GM12891 (cell line): Measurements from ENCODE around the gene LSM7.
A peak's percentile ranks its signal among the peaks of the same experiment; 100 is the strongest.

Experiments used
- DNase-seq: peaks from one replicate; pipeline ENCODE4 v3.0.0; 2011; ENCODE audit warnings: low spot score; ENCODE audit not compliant: insufficient read length
- FAIRE-seq: peaks from 2 replicates; lab custom pipeline; 2011; peaks lifted over from hg19 to GRCh38; lab: Jason Lieb, UNC
- PAX5 ChIP-seq: IDR thresholded peaks from 2 replicates; pipeline ENCODE4 v1.6.1; 2011; ENCODE audit warnings: low read length, moderate library complexity, mild to moderate bottlenecking; ENCODE audit not compliant: insufficient read depth, severe bottlenecking
- POLR2A ChIP-seq: IDR thresholded peaks from 2 replicates; pipeline ENCODE4 v1.6.1; 2011; ENCODE audit warnings: low read depth, low read length, control low read depth
- POLR2AphosphoS5 ChIP-seq: IDR thresholded peaks from 2 replicates; pipeline ENCODE4 v1.6.1; 2011; ENCODE audit warnings: low read depth, low read length, control low read depth
- POU2F2 ChIP-seq: IDR thresholded peaks from 2 replicates; pipeline ENCODE4 v1.6.1; 2011; ENCODE audit warnings: low read depth, mild to moderate bottlenecking, control low read depth, low read length, moderate library complexity
- SPI1 ChIP-seq: IDR thresholded peaks from 2 replicates; pipeline ENCODE4 v1.6.1; 2011; ENCODE audit warnings: low read depth, low read length, control low read depth
- TAF1 ChIP-seq: IDR thresholded peaks from 2 replicates; pipeline ENCODE4 v1.6.1; 2011; ENCODE audit warnings: low read depth, low read length, control low read depth

LSM7 gene

DNA sequence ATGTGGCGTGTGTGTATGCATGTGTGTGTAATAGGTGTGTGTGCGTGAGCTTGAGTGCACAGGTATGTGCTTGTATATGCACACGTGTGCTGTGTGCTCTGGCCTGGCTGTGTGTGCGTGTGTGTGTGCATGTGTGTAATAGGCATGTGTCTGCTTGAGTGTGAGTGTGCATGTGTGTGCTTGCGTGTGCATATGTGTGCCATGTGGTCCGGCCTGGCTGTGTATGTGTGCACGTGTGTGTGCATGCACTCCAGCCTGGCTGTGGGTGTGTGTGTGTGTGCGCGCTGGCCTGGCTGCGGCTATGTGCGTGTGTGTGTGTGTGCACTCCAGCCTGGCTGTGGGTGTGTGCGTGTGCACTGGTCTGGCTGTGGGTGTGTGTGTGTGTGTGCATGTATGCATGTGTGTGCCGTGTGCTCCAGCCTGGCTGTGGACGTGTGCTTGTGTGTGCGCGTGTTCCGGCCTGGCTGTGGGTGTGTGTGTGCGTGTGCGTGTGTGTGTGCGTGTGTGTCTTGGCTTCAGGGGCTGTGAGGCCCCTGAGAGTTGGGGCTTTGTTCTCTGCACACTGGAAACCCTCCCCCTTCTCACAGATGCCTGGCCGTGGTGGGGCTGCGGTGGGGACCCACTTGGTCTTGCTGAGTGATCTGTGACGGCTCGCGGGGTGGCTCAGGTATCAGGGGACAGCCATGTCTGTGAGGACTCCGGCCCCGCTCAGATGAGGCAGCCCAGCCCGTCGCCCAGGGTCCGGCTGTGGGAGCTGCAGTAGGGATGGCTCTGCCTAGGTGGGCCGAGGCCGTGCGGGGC is 8.3 kb upstream of the LSM7 start:
- no peak for TF ChIP-seq PAX5
- TF ChIP-seq POLR2AphosphoS5, result no peak
- no peak for TF ChIP-seq SPI1
- TF ChIP-seq TAF1, result no peak
- no peak for TF ChIP-seq POLR2A
- no peak for TF ChIP-seq POU2F2
- FAIRE-seq (peak; percentile 50), DNase-seq (no peak)

DNA sequence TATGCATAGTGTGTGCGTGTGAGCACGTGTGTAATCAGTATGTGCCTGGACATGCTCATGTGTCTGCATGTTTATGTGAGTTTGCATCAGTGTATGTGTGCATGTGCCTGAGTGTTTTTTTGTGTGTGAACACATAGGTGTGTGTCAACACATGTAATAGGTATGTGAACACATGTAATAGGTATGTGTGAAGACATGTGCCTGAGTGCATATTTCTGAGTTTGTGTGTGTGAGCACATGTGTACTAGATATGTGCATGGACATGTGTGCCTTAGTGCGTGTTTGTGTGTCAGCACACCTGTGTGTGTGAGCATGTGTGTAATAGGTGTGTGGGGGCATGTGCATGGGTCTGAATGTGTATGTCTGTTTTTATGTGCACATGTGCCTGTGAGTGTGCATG is 7.5 kb upstream of the LSM7 start:
- FAIRE-seq (peak; percentile 91), DNase-seq (no peak)
- no peak for TF ChIP-seq POU2F2
- no peak for TF ChIP-seq TAF1
- TF ChIP-seq POLR2AphosphoS5, result no peak
- no peak for TF ChIP-seq SPI1
- TF ChIP-seq POLR2A, result no peak
- no peak for TF ChIP-seq PAX5

DNA sequence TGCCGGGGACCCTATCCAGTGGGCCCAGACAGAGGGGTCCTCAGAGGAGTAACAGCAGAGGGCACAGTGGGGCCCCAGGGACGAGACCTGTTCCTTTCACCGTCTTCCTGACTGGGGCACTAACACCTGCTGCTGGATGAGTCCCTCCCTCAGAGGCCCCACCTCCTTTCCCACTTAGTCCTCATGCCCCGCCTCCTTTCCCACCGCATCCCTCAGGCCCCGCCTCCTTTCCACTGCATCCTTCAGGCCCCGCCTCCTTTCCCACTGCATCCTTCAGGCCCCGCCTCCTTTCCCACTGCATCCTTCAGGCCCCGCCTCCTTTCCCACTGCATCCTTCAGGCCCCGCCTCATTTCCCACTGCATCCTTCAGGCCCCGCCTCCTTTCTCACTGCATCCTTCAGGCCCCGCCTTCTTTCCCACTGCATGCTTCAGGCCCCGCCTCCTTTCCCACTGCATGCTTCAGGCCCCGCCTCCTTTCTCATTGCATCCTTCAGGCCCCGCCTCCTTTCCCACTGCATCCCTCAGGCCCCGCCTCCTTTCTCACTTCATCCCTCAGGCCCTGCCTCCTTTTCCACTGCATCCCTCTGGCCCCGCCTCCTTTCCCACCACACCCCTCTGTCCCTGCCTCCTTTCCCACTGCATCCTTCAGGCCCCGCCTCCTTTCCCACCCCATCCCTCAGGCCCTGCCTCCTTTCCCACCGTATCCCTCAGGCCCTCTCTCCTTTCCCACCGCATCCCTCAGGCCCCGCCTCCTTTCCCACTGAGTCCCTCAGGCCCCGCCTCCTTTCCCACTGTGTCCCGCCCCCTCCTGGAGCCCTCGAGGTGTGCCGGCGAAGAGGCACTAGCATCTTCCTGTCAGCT is 6.8 kb upstream of the LSM7 start:
- TF ChIP-seq PAX5, result no peak
- TF ChIP-seq TAF1, result no peak
- no peak for TF ChIP-seq SPI1
- no peak for TF ChIP-seq POLR2AphosphoS5
- TF ChIP-seq POU2F2, result no peak
- no peak for TF ChIP-seq POLR2A
- no peak for DNase-seq
- FAIRE-seq, result no peak

DNA sequence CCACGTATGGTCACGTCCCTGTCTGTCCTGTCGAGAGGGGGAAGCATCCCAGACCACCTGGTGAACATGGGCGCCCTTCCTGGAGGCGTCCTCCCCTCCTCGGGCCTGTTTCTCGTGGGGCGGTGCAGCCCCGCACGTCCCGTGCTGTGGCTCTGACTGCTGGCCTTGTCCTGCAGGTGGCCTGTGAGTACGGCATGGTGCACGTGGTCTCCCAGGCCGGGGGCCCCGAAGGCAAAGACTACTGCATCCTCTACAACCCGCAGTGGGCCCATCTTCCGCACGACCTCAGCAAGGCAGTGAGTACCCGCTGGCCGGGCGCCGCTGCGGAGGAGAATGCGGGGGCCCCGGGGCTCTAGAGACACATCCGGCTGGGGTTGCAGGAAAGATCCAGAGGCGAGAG is 6.0 kb upstream of the LSM7 start:
- TF ChIP-seq POU2F2 (no peak), POLR2A (no peak), SPI1 (no peak), TAF1 (no peak), PAX5 (no peak), POLR2AphosphoS5 (no peak)
- no peak for FAIRE-seq

DNA sequence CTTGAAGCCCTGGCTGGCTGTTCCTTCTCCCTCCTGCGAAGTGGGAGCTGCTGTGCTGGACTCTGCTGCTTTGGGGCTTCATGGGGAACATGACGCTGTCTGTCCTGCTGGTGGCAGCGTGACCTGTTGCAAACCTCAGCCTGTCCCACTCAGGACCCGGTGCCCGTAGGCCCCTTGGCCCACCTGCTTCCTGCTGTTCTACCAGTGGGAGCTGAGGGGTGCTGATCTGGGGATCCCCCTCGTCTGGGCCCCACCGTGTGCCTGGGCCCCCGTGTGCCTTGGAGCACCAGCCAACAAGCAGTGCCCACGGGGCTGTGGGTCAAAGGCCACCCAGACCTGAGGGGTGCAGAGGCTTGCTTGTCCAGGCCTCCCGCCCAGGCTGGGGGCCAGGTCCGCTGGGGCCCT is 5.4 kb upstream of the LSM7 start:
- TF ChIP-seq SPI1 (no peak), TAF1 (no peak), PAX5 (no peak), POU2F2 (no peak), POLR2AphosphoS5 (no peak), POLR2A (no peak)
- FAIRE-seq (peak; percentile 28), DNase-seq (no peak)

More for the DNA sequence above, 6.0 kb upstream of the LSM7 start:
- DNase-seq, result no peak

DNA sequence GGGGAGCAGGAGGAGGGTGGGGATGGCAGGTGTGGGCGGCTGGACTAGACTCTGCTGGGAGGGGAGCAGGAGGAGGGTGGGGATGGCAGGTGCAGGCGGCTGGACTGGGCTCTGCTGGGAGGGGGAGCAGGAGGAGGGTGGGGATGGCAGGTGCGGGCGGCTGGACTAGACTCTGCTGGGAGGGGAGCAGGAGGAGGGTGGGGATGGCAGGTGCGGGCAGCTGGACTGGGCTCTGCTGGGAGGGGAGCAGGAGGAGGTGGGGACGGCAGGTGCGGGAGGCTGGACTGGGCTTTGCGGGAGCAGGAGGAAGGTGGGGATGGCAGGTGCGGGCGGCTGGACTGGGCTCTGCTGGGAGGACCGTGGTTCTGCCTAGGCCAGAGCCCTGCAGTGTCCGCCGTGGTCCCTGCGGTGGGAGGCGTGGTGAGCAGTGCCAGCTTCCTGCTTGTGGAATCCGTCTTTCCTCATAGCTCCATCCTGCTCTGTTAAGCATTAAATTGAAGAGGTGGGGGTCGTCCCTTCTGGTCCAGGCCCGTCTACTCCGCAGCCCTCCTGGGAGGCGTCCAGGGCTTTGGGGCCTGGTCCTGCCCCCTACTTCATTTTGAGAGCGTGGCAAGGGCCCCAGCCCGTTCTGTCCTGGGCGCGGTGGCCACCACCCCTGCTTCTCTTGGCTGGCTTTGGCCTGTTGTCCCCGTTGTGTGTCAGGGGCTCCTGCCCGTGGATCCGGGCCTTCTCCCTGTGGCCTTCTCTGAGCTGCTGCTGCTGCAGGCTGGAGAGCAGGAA is 4.8 kb upstream of the LSM7 start:
- DNase-seq (no peak), FAIRE-seq (peak; percentile 75)
- TF ChIP-seq TAF1 (no peak), POLR2A (no peak), POU2F2 (no peak), POLR2AphosphoS5 (no peak), SPI1 (no peak), PAX5 (no peak)

DNA sequence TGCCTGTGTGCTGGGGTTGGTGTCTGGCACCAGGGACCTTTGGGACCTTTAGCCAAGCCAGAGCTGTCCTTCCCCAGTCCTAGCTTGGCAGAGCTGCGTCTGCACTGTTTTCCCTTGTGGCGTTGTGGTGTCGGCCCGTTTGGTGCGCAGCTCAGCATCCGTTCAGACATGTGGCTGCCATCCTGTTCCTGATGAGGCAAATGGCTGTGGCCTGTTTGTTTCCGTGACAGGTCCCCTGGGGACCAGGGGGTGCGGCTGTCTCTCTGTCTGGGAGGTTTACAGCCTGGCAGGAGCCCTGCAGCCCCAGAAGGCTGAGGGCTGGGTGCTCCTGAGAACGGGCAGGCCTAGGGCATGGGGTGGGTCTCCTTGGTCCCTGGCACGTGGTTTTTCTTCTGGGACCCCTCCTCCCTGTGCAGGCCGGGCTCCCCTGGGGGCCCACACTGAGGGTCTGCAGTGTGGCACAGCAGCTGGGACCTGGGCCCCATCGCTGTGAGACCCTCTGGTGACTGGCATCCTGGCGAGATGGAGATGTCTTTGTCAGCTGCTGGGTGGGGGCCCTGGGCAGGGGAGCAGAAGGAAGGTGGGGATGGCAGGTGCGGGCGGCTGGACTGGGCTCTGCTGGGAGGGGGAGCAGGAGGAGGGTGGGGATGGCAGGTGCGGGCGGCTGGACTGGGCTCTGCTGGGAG is 4.1 kb upstream of the LSM7 start:
- TF ChIP-seq TAF1, result no peak
- no peak for TF ChIP-seq POLR2AphosphoS5
- TF ChIP-seq PAX5, result no peak
- TF ChIP-seq SPI1, result no peak
- TF ChIP-seq POLR2A, result no peak
- TF ChIP-seq POU2F2, result no peak
- peak; percentile 77 for DNase-seq
- peak; percentile 94 for FAIRE-seq

DNA sequence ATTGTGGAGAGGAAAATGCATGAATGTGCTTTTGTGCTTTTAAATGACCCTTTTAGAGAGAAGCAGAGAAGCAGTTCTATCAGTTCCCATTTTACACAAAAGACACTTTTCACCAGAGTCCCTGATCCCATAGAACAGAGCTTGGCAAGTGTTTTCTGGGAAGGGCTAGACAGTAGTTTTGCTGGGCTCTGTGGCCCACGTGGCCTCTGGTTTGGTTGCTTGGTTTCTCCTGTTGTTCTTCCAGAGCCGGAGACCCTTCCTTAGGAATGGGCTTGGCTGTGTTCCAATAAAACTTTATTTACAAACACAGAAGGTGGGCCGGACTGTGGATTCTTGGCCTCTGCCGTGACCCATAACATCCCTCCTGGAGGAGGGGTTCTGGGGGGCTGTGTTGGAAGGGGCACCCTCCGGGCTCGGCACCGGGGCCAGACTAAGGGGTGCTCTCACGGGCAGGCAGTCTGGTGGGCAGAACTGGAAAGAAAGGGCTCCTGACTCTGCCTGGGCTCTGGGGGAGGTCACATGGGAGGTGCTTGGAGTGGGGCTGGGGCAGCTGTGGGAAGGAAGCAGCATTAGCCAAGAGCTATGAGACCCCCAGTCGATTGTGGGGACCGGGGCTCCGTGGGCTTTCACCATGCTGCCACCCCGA is 3.3 kb upstream of the LSM7 start:
- TF ChIP-seq PAX5, result no peak
- no peak for TF ChIP-seq TAF1
- TF ChIP-seq SPI1, result no peak
- no peak for TF ChIP-seq POLR2A
- TF ChIP-seq POLR2AphosphoS5, result no peak
- no peak for TF ChIP-seq POU2F2
- DNase-seq, result no peak
- no peak for FAIRE-seq
